Ishikawa (cell line): ENCODE results near the gene MCUB.

ENCODE experiments used
- EP300 ChIP-seq: IDR thresholded peaks from 2 replicates; pipeline ENCODE4 v1.6.1; 2012; ENCODE audit warnings: borderline replicate concordance
- REST ChIP-seq: IDR thresholded peaks from 2 replicates; pipeline ENCODE4 v1.6.1; 2012; ENCODE audit warnings: low read depth, mild to moderate bottlenecking

- no peak for TF ChIP-seq EP300
- no peak for TF ChIP-seq REST
These were observed 69.7 kb downstream of the MCUB start for GRCh38 chr4:109629775-109630174.
